AG09319 (cell line): ENCODE measurements around the gene MAP2K7.

ENCODE experiments used
- DNase-seq: peaks from one replicate; pipeline ENCODE4 v3.0.0-alpha.2; 2010; ENCODE audit warnings: low read depth; ENCODE audit errors: extremely low read depth
- TF ChIP-seq, protein P1 (sequence below): IDR thresholded peaks from 2 replicates; pipeline ENCODE4 v1.5.1; 2011; ENCODE audit warnings: low read depth, mild to moderate bottlenecking, inconsistent platforms, low read length, moderate library complexity

The MAP2K7 gene

DNA sequence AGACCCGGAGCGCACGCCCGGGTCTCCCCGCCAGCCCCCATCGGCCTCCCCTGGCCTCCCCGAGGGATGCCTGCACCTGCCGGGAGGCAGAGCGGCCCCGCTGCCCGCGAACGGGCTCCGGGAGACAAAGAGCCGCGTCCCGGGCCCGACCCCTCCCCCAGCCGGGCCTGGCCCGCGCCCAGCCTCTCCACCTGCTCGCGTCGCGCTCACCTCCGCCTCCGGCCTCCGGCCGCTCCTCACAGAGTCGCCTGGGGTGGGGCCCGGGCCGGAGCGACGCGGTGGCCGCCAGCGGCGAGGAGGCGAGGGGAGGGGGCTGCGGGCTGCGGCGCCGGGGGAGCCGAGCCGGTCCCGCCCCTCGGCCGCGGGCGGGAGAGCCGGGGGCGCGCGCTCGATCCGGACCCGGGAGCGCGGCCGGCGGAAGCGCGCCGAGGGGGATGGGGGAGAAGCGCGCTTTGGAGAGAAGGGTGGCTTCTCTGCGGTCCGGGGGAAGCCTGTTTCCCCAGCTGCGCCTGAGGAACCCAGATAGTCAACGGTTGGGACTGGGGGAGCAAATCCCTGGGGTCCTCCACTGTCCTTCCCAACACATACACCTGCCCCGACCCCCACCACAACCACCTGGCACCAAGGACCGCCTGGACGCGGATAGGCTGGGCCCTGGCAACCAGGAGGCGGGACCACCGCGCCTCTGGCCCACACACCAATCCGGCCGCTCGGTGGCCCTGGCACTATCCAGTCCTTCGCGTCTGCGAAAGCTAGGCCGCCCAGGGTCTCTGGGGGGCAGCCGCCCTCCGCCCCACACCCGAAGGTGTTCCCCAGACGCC lies 29.4 kb upstream of the MAP2K7 start, which contains the start of gene PRR36:
PRR36 (minus strand) TSS at position 315 of the 821 bp plus-strand sequence. CDS start 701 bp downstream, outside the sequence.
- DNase-seq = no peak
- TF ChIP-seq, protein P1, sequence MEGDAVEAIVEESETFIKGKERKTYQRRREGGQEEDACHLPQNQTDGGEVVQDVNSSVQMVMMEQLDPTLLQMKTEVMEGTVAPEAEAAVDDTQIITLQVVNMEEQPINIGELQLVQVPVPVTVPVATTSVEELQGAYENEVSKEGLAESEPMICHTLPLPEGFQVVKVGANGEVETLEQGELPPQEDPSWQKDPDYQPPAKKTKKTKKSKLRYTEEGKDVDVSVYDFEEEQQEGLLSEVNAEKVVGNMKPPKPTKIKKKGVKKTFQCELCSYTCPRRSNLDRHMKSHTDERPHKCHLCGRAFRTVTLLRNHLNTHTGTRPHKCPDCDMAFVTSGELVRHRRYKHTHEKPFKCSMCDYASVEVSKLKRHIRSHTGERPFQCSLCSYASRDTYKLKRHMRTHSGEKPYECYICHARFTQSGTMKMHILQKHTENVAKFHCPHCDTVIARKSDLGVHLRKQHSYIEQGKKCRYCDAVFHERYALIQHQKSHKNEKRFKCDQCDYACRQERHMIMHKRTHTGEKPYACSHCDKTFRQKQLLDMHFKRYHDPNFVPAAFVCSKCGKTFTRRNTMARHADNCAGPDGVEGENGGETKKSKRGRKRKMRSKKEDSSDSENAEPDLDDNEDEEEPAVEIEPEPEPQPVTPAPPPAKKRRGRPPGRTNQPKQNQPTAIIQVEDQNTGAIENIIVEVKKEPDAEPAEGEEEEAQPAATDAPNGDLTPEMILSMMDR = no peak

DNA sequence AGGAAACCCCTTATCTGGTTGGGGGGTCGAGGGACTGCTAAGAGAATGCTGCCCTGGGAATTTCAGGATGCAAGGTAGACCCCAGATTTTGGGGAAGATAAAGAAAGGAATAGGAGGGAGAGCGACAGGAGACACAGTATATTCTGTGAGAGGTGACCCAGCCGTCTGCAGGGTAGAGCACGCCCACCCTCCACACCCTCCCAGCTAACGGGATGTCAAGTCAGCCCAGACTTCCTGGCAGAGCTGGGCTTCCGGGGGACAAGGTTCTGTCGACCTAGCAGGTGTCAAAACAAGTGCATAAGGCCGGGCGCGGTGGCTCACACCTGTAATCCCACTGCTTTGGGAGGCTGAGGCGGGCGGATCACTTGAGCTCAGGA lies 28.8 kb upstream of the MAP2K7 start:
- no peak for DNase-seq
- TF ChIP-seq, protein P1 = no peak

DNA sequence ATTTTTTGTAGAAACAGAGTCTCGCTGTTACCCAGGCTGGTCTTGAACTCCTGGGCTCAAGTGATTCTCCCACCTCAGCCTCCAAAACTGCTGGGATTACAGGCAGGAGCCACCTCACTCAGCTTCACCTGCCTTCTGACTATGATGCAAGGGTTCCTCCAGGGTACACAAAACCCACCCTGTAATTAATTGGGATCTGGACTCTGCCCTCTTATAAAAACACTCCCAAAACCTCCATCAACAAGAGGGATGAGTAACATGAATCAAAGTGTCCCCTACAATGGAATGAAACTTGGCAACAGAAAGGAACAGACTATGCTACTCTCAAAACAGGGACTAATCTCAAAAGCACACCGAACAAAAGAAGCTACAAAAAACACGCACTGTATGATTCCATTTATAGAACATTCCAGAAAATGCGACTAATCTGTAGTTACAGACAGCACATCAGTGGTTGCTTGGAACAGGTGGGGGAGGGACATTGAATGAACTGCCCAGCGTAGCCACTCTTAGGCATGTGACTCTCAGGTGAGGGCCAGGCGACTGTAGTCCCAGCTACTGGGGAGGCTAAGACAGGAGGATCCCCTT lies 26.3 kb upstream of the MAP2K7 start:
- TF ChIP-seq, protein P1 = no peak
- no peak for DNase-seq

DNA sequence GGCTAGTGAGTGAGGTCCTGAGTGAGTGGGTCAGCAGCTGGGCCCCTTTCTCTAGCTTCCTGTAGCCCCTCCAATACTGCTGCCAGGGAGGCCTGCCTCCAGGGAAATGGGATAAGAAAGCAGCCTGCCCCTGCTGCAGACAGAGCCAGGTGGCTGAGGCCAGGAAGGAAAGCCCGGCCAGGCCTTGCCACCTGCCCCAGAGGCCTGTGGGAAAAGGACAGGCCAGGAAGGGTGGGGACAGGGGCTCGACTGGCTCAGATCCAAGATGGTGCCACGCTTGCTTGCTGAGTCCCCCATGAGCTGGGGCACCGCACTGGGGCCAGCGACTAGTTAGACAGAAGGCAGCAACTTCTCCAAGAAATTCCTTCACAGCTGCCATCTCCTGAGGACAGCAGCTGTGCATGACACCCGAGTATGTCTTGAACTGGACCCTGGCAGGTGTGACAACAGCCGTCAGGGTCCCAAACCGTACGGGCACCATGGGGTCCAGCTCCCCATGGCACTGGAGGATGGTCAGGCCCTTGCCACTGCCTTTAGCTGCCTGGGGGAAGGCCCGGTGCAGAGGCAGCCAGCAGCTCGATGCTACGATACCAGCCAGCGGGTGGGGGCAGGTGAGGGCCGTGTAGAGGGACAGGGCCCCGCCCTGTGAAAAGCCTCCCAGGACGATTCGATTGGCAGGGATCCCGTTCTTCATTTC lies 24.4 kb upstream of the MAP2K7 start:
- DNase-seq = no peak
- TF ChIP-seq, protein P1 = no peak

DNA sequence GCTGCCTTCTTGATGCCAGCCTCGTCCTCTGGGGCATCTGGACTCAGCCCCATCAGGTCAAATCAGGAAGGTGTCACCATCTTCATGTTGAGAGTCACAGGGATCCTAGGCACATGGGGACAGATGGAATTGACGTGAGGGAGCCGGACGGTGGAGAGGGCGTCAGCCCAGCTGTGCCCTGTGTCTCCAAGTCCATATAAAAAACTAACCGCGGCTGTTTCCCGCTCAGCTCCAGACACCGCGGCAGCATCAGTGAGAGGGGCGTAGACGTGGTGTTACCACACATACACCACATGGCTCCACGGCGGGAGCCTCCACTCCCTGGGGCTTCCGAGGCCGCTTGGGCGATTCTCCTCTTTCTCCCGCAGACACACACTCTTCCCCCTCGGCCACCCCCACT lies 23.8 kb upstream of the MAP2K7 start:
- no peak for DNase-seq
- TF ChIP-seq, protein P1 = no peak

DNA sequence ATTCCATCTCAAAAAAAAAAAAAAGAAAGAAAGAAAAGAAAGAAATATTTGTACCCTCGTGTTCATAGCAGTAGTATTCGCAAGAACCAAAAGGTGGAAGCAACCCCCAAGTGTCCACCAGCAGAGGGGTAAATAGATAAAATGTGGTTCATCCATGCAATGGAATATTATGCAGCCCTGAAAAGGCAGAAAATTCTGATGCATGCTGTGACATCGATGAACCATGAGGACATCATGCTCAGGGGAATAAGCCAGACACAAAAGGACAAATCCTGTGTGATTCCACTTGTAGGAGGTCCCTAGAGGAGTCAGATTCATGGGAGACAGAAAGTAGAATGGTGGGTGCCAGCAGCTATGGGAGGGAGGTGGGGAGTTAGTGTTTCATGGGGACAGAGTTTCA lies 21.8 kb upstream of the MAP2K7 start:
- no peak for DNase-seq
- TF ChIP-seq, protein P1 = no peak

DNA sequence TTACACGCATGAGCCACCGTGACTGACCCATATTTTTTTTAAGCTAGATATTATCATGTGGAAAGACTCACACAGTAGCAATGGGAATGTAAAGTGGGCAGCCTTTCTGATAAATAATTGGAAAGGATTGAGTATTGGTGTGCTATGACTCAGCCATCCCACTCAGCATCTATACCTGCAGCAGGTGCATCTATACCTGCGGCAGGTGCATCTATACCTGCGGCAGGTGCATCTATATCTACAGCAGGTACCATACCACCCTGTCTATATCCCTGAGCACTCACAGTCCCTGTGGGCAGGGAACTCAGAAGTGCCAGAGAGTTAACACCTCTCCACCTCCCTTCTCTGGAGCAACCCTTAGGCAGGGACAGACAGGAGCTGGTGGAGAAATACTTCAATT lies 20.6 kb upstream of the MAP2K7 start:
- DNase-seq = no peak
- TF ChIP-seq, protein P1 = no peak
